ENCODE measurements around the gene OSBP. TPM values are rescaled to one million over a fixed set of nuclear protein-coding genes. Genes with fewer than 3 reads are reported as not detected.

OSBP gene
- total and polyA plus RNA-seq, 9 of the 15 experiments (the other 6 are each of a cell fraction or from before 2014, with no cell fraction given): 11.7 to 49.0 (median 28.7) TPM

- TF ChIP-seq THRB (CRISPR knock-in tag; conservative IDR thresholded peaks at IDR 0.05): no peak
- no peak for TF ChIP-seq MAFK (IDR thresholded peaks at IDR 0.05; ENCODE audit: low read length)
- TF ChIP-seq LARP7 (IDR thresholded peaks at IDR 0.05): 0 out of 2 replicates have a peak, but pooled peaks have one; percentile 79
- TF ChIP-seq PCBP1 (IDR thresholded peaks at IDR 0.05; ENCODE audit: low read depth, low read length, poor library complexity, severe bottlenecking): no peak
- no peak for TF ChIP-seq HMGN3 (IDR thresholded peaks at IDR 0.05; ENCODE audit: borderline replicate concordance, extremely low read depth, insufficient read length, low read depth, low read length)
- TF ChIP-seq NCOA1 (IDR thresholded peaks at IDR 0.05; ENCODE audit: low read depth): 0 out of 2 replicates have a peak, but pooled peaks have one; percentile 13
- TF ChIP-seq HOXB6 (CRISPR knock-in tag; IDR thresholded peaks at IDR 0.05; ENCODE audit: borderline replicate concordance): 0 out of 2 replicates have a peak, but pooled peaks have one; percentile 73
- peak; percentile 21; the same call in 1 of the 2 replicates for TF ChIP-seq STAT5A (IDR thresholded peaks at IDR 0.05; ENCODE audit: borderline replicate concordance, low read length)
- no peak for TF ChIP-seq SMAD3 (CRISPR knock-in tag; conservative IDR thresholded peaks at IDR 0.05)
- TF ChIP-seq ZNF717 (CRISPR knock-in tag; IDR thresholded peaks at IDR 0.05): no peak
- no peak for TF ChIP-seq ID3 (CRISPR knock-in tag; IDR thresholded peaks at IDR 0.05)
- 0 out of 2 replicates have a peak, but pooled peaks have one; percentile 41 for TF ChIP-seq ID3 (tag; IDR thresholded peaks at IDR 0.05)
- TF ChIP-seq AFF4 (CRISPR knock-in tag; IDR thresholded peaks at IDR 0.05): no peak
- no peak for TF ChIP-seq ELF2 (CRISPR knock-in tag; IDR thresholded peaks at IDR 0.05)
- no peak for TF ChIP-seq NELFE (IDR thresholded peaks at IDR 0.05; ENCODE audit: insufficient read depth, insufficient read length)
- peak in 1 of 2 experiments; percentile 79 for TF ChIP-seq AFF1 (IDR thresholded peaks at IDR 0.05; ENCODE audit: low read depth in 1 of 2, partially characterized antibody in 2 of 2)
- TF ChIP-seq ARNT (IDR thresholded peaks at IDR 0.05): peak; percentile 83 to 89
- 0 out of 2 replicates have a peak, but pooled peaks have one; percentile 12 for TF ChIP-seq RUNX1 (IDR thresholded peaks at IDR 0.05; ENCODE audit: low read depth)
- peak; percentile 53; the same call in 1 of the 2 replicates for TF ChIP-seq GATAD2A (IDR thresholded peaks at IDR 0.05)
- no peak for TF ChIP-seq CCNT2 (IDR thresholded peaks at IDR 0.05; ENCODE audit: borderline replicate concordance, extremely low read depth, insufficient read length, low read depth, low read length)
Measured at GRCh38 chr11:59560290-59560701, 55.3 kb downstream of the OSBP start (continued).

Measured in K562 (cell line).